ENCODE results near the gene TTYH3. TPM values are rescaled to one million over a fixed set of nuclear protein-coding genes. Genes with fewer than 3 reads are reported as not detected.

The TTYH3 gene
- total and polyA plus RNA-seq, 2 of the 8 experiments (the other 6 are each of a cell fraction or from before 2014, with no cell fraction given) = 66.2 to 169 TPM

- H3K79me1 ChIP-seq (ENCODE audit: low read depth, low read length) = peaks cover 3% of the 10 kb centered on the region; the same call in 1 of the 2 replicates
- no peak overlapping the region for H2AK5ac ChIP-seq (ENCODE audit: low read depth, low read length)
- no peak for TF ChIP-seq EZH2 (IDR thresholded peaks at IDR 0.05; ENCODE audit: low read depth, low read length, severe bottlenecking)
- TF ChIP-seq YY1 (IDR thresholded peaks at IDR 0.05; ENCODE audit: low read depth, low read length) = no peak
- no peak for TF ChIP-seq SP4 (IDR thresholded peaks at IDR 0.05; ENCODE audit: low read length)
- TF ChIP-seq KDM5A (IDR thresholded peaks at IDR 0.05; ENCODE audit: low read length) = no peak
- H3K36me3 ChIP-seq (ENCODE audit: control insufficient read depth in 2 of 4, insufficient read depth in 4 of 4, low read length in 3 of 4) = peaks cover 9 to 36% (median 25%) of the 10 kb centered on the region in 4 experiments; a peak in 7 of 8 replicates
- no peaks in the 10 kb centered on the region for H3K9me3 ChIP-seq (ENCODE audit: insufficient read depth in 2 of 2, low read depth in 1 of 2, low read length in 1 of 2)
- no peak overlapping the region for H3K4ac ChIP-seq (replicated peaks; ENCODE audit: insufficient read length, low read depth, low read length)
- H3K79me2 ChIP-seq (ENCODE audit: control insufficient read depth in 1 of 2, insufficient read depth in 2 of 2, low read length in 2 of 2) = no peaks in the 10 kb centered on the region
- no peak overlapping the region for H3K56ac ChIP-seq (replicated peaks; ENCODE audit: insufficient read length, low read depth, low read length)
- no peak overlapping the region for H4K91ac ChIP-seq (replicated peaks; ENCODE audit: insufficient read length, low read length)
- H2AFZ ChIP-seq (ENCODE audit: low read length) = no peak overlapping the region
- no peak overlapping the region for H3K27ac ChIP-seq (ENCODE audit: low read depth, low read length)
- no peak overlapping the region for H2BK15ac ChIP-seq (ENCODE audit: low read length)
- 91% methylated on average over 5 of the region's 5 CpGs; no CpG with 5 or more reads in 1 of the 2 experiments for WGBS, 2 experiments (ENCODE audit: extremely low coverage in 1 of 2, insufficient coverage in 1 of 2, insufficient read length in 1 of 2, insufficient replicate concordance in 2 of 2, low coverage in 1 of 2, low lambda C conversion rate in 2 of 2, missing lambda C conversion rate in 1 of 2)
- FAIRE-seq (no peak), DNase-seq (ENCODE audit: low read depth in 1 of 2, low spot score in 2 of 2) (no peak)
- no peak overlapping the region for H3K4me3 ChIP-seq (ENCODE audit: extremely low read depth in 1 of 4, insufficient read depth in 2 of 4, low read depth in 3 of 4, low read length in 4 of 4)
- no peak overlapping the region for H2BK5ac ChIP-seq (ENCODE audit: low read depth, low read length)
- no peaks in the 10 kb centered on the region for H3K4me1 ChIP-seq (replicated peaks in 1 of 4; ENCODE audit: control insufficient read depth in 3 of 4, insufficient read depth in 4 of 4, low read length in 3 of 4)
- H4K20me1 ChIP-seq (replicated peaks in 1 of 2; ENCODE audit: control insufficient read depth in 1 of 2, insufficient read depth in 2 of 2, low read length in 2 of 2) = peaks cover 7 to 25% of the 10 kb centered on the region in 2 experiments
- H3K18ac ChIP-seq (ENCODE audit: extremely low read depth, low read length) = no peak overlapping the region
- H3K27me3 ChIP-seq (replicated peaks in 1 of 4; ENCODE audit: control insufficient read depth in 3 of 4, extremely low read depth in 1 of 4, insufficient read depth in 3 of 4, low read length in 3 of 4) = no peaks in the 10 kb centered on the region; a peak in 2 of 7 replicates
- H3K14ac ChIP-seq (ENCODE audit: insufficient read length) = no peak overlapping the region
- H3K4me2 ChIP-seq (ENCODE audit: insufficient read depth in 1 of 2, low read depth in 2 of 2, low read length in 2 of 2) = no peak overlapping the region
- ChIA-PET CTCF (ENCODE audit: partially characterized antibody) (interaction anchor here (0.6 to 4.2 kb wide), 13 partner anchors 8 to 1144 kb away, joined by 3 to 29 read pairs (median 6); no protein-coding TSS in a partner anchor), POLR2A (ENCODE audit: partially characterized antibody) (interaction anchor here (0.9 to 1.4 kb wide), 5 partner anchors 9 to 107 kb away, joined by 3 to 5 read pairs (median 3); partner anchors contain the start of gene TTYH3)
- no peak overlapping the region for H3K9ac ChIP-seq (replicated peaks in 1 of 4; ENCODE audit: extremely low read depth in 1 of 4, low read depth in 3 of 4, low read length in 3 of 4)
- no peak overlapping the region for H2BK120ac ChIP-seq (replicated peaks; ENCODE audit: low read depth, low read length)
- no peak overlapping the region for H3K23ac ChIP-seq (ENCODE audit: insufficient read length)
- no peak overlapping the region for H2BK20ac ChIP-seq (ENCODE audit: low read length)
- peaks cover 5% of the 10 kb centered on the region; the same call in 1 of the 2 replicates for H3K23me2 ChIP-seq (ENCODE audit: low read depth, low read length)
- no peak overlapping the region for H4K8ac ChIP-seq (ENCODE audit: extremely low read depth, insufficient read depth, low read length)
- no peak overlapping the region for H4K5ac ChIP-seq (ENCODE audit: insufficient read length, low read depth, low read length)
- H2BK12ac ChIP-seq (ENCODE audit: low read depth, low read length) = no peak overlapping the region
Observed at GRCh38 chr7:2654059-2654458, 22.3 kb downstream of the TTYH3 start.

Measured in H1 (cell line).